ENCODE results near the gene KCNRG.
A peak's percentile ranks its signal among the peaks of the same experiment; 100 is the strongest.

Gene KCNRG

GRCh38 chr13:50012396-50013169 lies 2.7 kb upstream of the KCNRG start:
- Histone ChIP-seq H3K27me3 (ENCODE audit: low read depth, low read length) (no peaks in the 10 kb centered on the region), H3K4me1 (ENCODE audit: control insufficient read depth in 1 of 2, insufficient read depth in 2 of 2, low read length in 2 of 2) (peaks cover 4 to 19% of the 10 kb centered on the region in 2 donors), H3K36me3 (ENCODE audit: control insufficient read depth in 1 of 2, insufficient read depth in 2 of 2, low read length in 2 of 2) (peaks cover 19 to 24% of the 10 kb centered on the region in 2 donors), H3K4me3 (ENCODE audit: low read depth in 1 of 2, low read length in 2 of 2) (no peak overlapping the region), H3K27ac (ENCODE audit: low read length) (no peak overlapping the region), H3K9me3 (ENCODE audit: control insufficient read depth in 1 of 2, low read length in 2 of 2) (no peaks in the 10 kb centered on the region)

DNA sequence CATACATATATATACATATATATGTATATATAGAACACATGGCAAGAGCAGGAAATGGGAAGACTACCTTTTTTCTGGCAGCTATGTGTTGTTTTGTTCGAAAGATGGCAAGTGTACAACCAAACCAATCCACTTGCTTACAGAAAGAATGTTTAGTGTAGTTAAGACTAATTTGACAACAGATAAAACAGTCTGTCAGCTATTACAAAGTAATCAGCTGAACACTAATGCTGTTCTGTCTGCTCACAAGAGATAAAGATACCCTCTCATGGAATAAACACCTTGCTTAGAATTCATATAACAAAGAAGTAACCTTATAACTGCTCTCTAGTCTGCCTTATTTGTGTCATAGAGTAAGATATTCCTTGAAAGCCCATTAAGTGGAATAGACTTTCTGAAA lies 858 bp upstream of the KCNRG start:
- Histone ChIP-seq H3K27ac (ENCODE audit: low read length) (no peak overlapping the region), H3K36me3 (ENCODE audit: control insufficient read depth in 1 of 2, insufficient read depth in 2 of 2, low read length in 2 of 2) (peaks cover 19 to 28% of the 10 kb centered on the region in 2 donors), H3K4me1 (ENCODE audit: control insufficient read depth in 1 of 2, insufficient read depth in 2 of 2, low read length in 2 of 2) (peaks cover 4 to 21% of the 10 kb centered on the region in 2 donors), H3K27me3 (ENCODE audit: low read depth, low read length) (no peaks in the 10 kb centered on the region), H3K9me3 (ENCODE audit: control insufficient read depth in 1 of 2, low read length in 2 of 2) (no peaks in the 10 kb centered on the region), H3K4me3 (ENCODE audit: low read depth in 1 of 2, low read length in 2 of 2) (no peak overlapping the region)

- Histone ChIP-seq H3K4me1 (ENCODE audit: control insufficient read depth in 1 of 2, insufficient read depth in 2 of 2, low read length in 2 of 2) (peaks cover 4 to 21% of the 10 kb centered on the region in 2 donors), H3K9me3 (ENCODE audit: control insufficient read depth in 1 of 2, low read length in 2 of 2) (no peaks in the 10 kb centered on the region), H3K27me3 (ENCODE audit: low read depth, low read length) (no peaks in the 10 kb centered on the region), H3K27ac (ENCODE audit: low read length) (peak overlapping the region; percentile 3), H3K36me3 (ENCODE audit: control insufficient read depth in 1 of 2, insufficient read depth in 2 of 2, low read length in 2 of 2) (peaks cover 26 to 34% of the 10 kb centered on the region in 2 donors), H3K4me3 (ENCODE audit: low read depth in 1 of 2, low read length in 2 of 2) (no peak overlapping the region)
Observed at GRCh38 chr13:50015750-50016149, 506 bp downstream of the KCNRG start.

DNA sequence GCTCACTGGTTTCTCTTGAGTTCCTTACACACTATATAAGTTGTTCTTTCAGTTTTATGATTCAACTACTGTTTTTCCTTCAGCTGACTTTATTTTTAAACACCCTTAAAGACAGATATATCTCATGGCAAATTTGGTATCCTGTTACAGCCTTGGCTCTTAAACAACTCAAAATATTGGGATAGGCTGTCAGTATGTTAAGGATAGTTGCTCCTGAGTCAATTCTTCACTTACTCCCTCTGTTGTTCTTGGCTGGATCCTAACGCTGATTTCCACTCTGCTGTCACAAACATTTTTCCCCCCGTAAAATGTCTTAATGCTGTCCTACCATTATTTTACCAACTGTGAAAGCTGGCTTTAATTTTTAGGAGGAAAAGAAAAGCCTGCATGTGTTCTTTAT lies 1.2 kb downstream of the KCNRG start:
- Histone ChIP-seq H3K36me3 (ENCODE audit: control insufficient read depth in 1 of 2, insufficient read depth in 2 of 2, low read length in 2 of 2) (peaks cover 21 to 27% of the 10 kb centered on the region in 2 donors), H3K4me1 (ENCODE audit: control insufficient read depth in 1 of 2, insufficient read depth in 2 of 2, low read length in 2 of 2) (peaks cover 4 to 21% of the 10 kb centered on the region in 2 donors), H3K4me3 (ENCODE audit: low read depth in 1 of 2, low read length in 2 of 2) (no peak overlapping the region), H3K27ac (ENCODE audit: low read length) (peak overlapping the region; percentile 3), H3K9me3 (ENCODE audit: control insufficient read depth in 1 of 2, low read length in 2 of 2) (no peaks in the 10 kb centered on the region), H3K27me3 (ENCODE audit: low read depth, low read length) (no peaks in the 10 kb centered on the region)

DNA sequence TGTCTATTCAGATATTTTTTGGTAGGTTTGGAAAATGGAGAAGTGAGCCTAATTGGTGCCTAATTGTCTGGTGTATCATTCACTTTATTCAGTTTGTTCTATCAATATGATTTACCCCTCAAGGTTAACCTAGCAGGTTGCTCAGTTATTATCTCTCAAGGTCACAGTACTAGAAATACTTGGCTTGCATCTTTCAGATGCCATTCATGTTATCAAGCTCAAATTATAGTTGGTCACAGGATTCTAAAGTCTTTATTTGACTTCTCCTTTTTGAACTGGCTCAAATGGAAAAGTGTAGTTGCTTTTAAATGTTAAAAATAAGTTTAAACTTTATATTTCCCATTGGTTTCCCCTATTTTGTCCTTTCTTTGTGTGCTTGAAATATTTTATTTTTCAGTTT lies 2.6 kb downstream of the KCNRG start:
- no peak overlapping the region for H3K27ac ChIP-seq (ENCODE audit: low read length)
- no peaks in the 10 kb centered on the region for H3K9me3 ChIP-seq (ENCODE audit: control insufficient read depth in 1 of 2, low read length in 2 of 2)
- no peak overlapping the region for H3K4me3 ChIP-seq (ENCODE audit: low read depth in 1 of 2, low read length in 2 of 2)
- no peaks in the 10 kb centered on the region for H3K27me3 ChIP-seq (ENCODE audit: low read depth, low read length)
- H3K36me3 ChIP-seq (ENCODE audit: control insufficient read depth in 1 of 2, insufficient read depth in 2 of 2, low read length in 2 of 2) = peaks cover 12 to 15% of the 10 kb centered on the region in 2 donors
- H3K4me1 ChIP-seq (ENCODE audit: control insufficient read depth in 1 of 2, insufficient read depth in 2 of 2, low read length in 2 of 2) = peaks cover 4 to 21% of the 10 kb centered on the region in 2 donors

DNA sequence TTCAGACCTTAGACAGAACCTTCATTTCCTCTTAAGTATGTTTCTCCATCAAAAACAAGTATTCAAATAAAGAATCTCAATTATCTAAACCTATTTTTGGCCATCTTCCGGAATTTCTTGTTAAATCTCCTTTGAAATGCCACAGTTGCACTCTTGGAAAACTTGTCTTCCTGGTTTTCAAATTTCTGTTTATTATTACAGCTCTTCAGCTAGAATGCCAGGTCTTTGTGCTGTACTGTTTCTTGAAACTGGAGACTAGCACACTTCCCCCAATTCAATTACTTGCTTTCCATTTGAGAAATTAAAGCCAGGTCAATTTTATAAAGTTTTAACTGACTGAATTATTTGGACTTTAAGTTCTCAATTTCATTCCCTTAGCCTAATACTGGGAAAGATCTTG lies 10.2 kb downstream of the KCNRG start:
- H3K4me1 ChIP-seq (ENCODE audit: control insufficient read depth in 1 of 2, insufficient read depth in 2 of 2, low read length in 2 of 2) = no peaks in the 10 kb centered on the region
- H3K9me3 ChIP-seq (ENCODE audit: control insufficient read depth in 1 of 2, low read length in 2 of 2) = no peaks in the 10 kb centered on the region
- no peak overlapping the region for H3K4me3 ChIP-seq (ENCODE audit: low read depth in 1 of 2, low read length in 2 of 2)
- no peak overlapping the region for H3K27ac ChIP-seq (ENCODE audit: low read length)
- H3K27me3 ChIP-seq (ENCODE audit: low read depth, low read length) = no peaks in the 10 kb centered on the region
- H3K36me3 ChIP-seq (ENCODE audit: control insufficient read depth in 1 of 2, insufficient read depth in 2 of 2, low read length in 2 of 2) = peaks cover 1 to 5% of the 10 kb centered on the region in 2 donors

- no peak overlapping the region for H3K4me3 ChIP-seq (ENCODE audit: low read depth in 1 of 2, low read length in 2 of 2)
- H3K9me3 ChIP-seq (ENCODE audit: control insufficient read depth in 1 of 2, low read length in 2 of 2) = no peaks in the 10 kb centered on the region
- peaks cover 0 to 4% of the 10 kb centered on the region in 2 donors for H3K36me3 ChIP-seq (ENCODE audit: control insufficient read depth in 1 of 2, insufficient read depth in 2 of 2, low read length in 2 of 2)
- no peaks in the 10 kb centered on the region for H3K27me3 ChIP-seq (ENCODE audit: low read depth, low read length)
- H3K4me1 ChIP-seq (ENCODE audit: control insufficient read depth in 1 of 2, insufficient read depth in 2 of 2, low read length in 2 of 2) = no peaks in the 10 kb centered on the region
- H3K27ac ChIP-seq (ENCODE audit: low read length) = no peak overlapping the region
Observed at GRCh38 chr13:50026788-50027473, 11.7 kb downstream of the KCNRG start.

DNA sequence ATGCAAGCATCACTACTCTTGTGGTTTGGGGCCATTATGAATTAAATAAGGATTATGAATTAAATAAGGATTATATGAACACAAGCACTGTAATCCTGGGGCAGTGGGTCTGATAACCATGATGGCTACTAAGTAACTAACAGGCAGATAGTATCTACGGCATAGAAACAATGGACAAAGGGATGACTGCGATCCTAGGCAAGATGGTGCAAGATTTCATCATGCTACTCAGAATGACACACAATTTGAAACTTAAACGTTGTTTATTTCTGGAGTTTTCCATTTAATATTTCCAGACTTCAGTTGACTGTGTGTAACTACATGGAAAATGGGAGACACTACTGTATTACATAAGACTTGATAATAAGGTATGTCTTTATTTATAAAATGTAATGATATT lies 15.1 kb downstream of the KCNRG start:
- no peaks in the 10 kb centered on the region for H3K4me1 ChIP-seq (ENCODE audit: control insufficient read depth in 1 of 2, insufficient read depth in 2 of 2, low read length in 2 of 2)
- H3K27me3 ChIP-seq (ENCODE audit: low read depth, low read length) = no peaks in the 10 kb centered on the region
- H3K4me3 ChIP-seq (ENCODE audit: low read depth in 1 of 2, low read length in 2 of 2) = no peak overlapping the region
- H3K27ac ChIP-seq (ENCODE audit: low read length) = no peak overlapping the region
- no peaks in the 10 kb centered on the region for H3K36me3 ChIP-seq (ENCODE audit: control insufficient read depth in 1 of 2, insufficient read depth in 2 of 2, low read length in 2 of 2)
- H3K9me3 ChIP-seq (ENCODE audit: control insufficient read depth in 1 of 2, low read length in 2 of 2) = no peaks in the 10 kb centered on the region

DNA sequence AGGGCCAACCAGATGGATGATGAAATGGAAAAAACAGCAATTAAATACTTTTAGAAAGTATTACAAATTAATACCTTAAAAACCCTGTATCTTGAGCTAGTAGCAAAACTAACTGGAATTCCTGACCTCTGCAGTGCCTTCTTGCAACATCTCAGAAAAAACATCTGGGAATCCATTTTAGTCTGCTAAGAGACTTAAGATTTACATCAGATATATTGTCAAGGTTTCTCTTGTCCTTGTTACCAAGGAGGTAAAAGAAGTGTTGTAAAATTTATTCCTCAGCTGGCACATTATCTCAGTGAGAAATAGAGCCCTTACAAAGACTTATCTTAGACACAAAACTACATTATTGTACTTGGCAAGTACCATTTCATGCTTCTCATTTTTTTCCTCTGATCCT lies 18.5 kb downstream of the KCNRG start:
- Histone ChIP-seq H3K9me3 (ENCODE audit: control insufficient read depth in 1 of 2, low read length in 2 of 2) (no peaks in the 10 kb centered on the region), H3K4me1 (ENCODE audit: control insufficient read depth in 1 of 2, insufficient read depth in 2 of 2, low read length in 2 of 2) (no peaks in the 10 kb centered on the region), H3K4me3 (ENCODE audit: low read depth in 1 of 2, low read length in 2 of 2) (no peak overlapping the region), H3K27ac (ENCODE audit: low read length) (no peak overlapping the region), H3K27me3 (ENCODE audit: low read depth, low read length) (no peaks in the 10 kb centered on the region), H3K36me3 (ENCODE audit: control insufficient read depth in 1 of 2, insufficient read depth in 2 of 2, low read length in 2 of 2) (no peaks in the 10 kb centered on the region)

GRCh38 chr13:50037788-50038187 lies 22.5 kb downstream of the KCNRG start:
- Histone ChIP-seq H3K4me1 (ENCODE audit: control insufficient read depth in 1 of 2, insufficient read depth in 2 of 2, low read length in 2 of 2) (no peaks in the 10 kb centered on the region), H3K9me3 (ENCODE audit: control insufficient read depth in 1 of 2, low read length in 2 of 2) (no peaks in the 10 kb centered on the region), H3K27me3 (ENCODE audit: low read depth, low read length) (no peaks in the 10 kb centered on the region), H3K27ac (ENCODE audit: low read length) (no peak overlapping the region), H3K4me3 (ENCODE audit: low read depth in 1 of 2, low read length in 2 of 2) (no peak overlapping the region), H3K36me3 (ENCODE audit: control insufficient read depth in 1 of 2, insufficient read depth in 2 of 2, low read length in 2 of 2) (peaks cover under 1 to 3% of the 10 kb centered on the region in 2 donors)

DNA sequence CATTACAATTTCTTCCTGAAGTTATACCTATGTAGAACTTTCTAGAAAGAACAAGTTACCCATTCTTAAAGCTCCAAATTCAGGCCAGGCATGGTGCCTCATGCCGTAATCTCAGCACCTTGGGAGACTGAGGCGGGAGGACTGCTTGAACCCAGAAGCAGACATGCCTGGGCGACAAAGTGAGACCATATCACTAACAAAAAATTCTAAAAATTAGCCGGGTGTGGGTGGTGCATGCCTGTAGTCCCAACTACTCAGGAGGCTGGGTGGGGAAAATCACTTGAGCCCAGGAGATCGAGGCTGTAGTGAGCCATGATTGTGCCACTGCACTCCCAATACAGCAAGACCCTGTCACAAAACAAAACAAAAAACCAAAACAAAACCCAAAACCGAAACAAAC lies 23.0 kb downstream of the KCNRG start:
- no peak overlapping the region for H3K27ac ChIP-seq (ENCODE audit: low read length)
- H3K36me3 ChIP-seq (ENCODE audit: control insufficient read depth in 1 of 2, insufficient read depth in 2 of 2, low read length in 2 of 2) = peaks cover 5 to 6% of the 10 kb centered on the region in 2 donors
- no peaks in the 10 kb centered on the region for H3K9me3 ChIP-seq (ENCODE audit: control insufficient read depth in 1 of 2, low read length in 2 of 2)
- no peak overlapping the region for H3K4me3 ChIP-seq (ENCODE audit: low read depth in 1 of 2, low read length in 2 of 2)
- no peaks in the 10 kb centered on the region for H3K27me3 ChIP-seq (ENCODE audit: low read depth, low read length)
- no peaks in the 10 kb centered on the region for H3K4me1 ChIP-seq (ENCODE audit: control insufficient read depth in 1 of 2, insufficient read depth in 2 of 2, low read length in 2 of 2)

Data from muscle layer of duodenum (tissue), 2 donors.